HFF-Myc (cell line): Measurements from ENCODE around the gene MNS1.
"Not testable (repeated sequence)": the region's sequence is repeated elsewhere in the genome, so short reads cannot be mapped to it uniquely, and the experiment has no call there.

Source experiments
- DNase-seq: peaks from one replicate; pipeline ENCODE4 v3.0.0-alpha.2; 2011; ENCODE audit warnings: low read depth; ENCODE audit errors: extremely low read depth
- H3K4me3 ChIP-seq: replicated peaks from 2 replicates; pipeline ENCODE4 v1.5.1; 2011; ENCODE audit warnings: low read depth, mild to moderate bottlenecking, control low read depth, low read length
- TF ChIP-seq, protein P1 (sequence below): IDR thresholded peaks from 2 replicates; pipeline ENCODE4 v1.5.1; 2012; ENCODE audit warnings: mild to moderate bottlenecking, low read depth, low read length, control low read depth; ENCODE audit errors: missing control alignments

The MNS1 gene

DNA sequence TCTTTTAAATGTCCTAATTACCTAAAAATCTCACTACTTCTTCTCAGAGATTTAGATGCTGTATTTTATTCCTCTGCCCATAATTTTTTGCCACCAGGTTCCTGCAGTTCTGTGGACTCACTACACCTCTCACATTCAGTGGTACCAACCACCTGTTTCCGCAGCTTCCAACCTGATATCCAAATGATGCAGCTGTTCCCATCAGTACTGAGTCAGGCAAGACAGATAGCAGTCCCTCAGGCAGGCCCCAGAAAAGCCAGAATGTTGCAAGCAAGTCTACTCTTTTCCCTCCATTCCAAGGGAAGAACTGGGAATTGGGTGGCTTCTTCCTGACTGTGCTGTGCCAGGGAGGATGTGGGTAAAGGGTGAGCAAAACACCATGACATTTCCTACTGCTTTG lies 39.0 kb downstream of the MNS1 start:
- TF ChIP-seq, protein P1, sequence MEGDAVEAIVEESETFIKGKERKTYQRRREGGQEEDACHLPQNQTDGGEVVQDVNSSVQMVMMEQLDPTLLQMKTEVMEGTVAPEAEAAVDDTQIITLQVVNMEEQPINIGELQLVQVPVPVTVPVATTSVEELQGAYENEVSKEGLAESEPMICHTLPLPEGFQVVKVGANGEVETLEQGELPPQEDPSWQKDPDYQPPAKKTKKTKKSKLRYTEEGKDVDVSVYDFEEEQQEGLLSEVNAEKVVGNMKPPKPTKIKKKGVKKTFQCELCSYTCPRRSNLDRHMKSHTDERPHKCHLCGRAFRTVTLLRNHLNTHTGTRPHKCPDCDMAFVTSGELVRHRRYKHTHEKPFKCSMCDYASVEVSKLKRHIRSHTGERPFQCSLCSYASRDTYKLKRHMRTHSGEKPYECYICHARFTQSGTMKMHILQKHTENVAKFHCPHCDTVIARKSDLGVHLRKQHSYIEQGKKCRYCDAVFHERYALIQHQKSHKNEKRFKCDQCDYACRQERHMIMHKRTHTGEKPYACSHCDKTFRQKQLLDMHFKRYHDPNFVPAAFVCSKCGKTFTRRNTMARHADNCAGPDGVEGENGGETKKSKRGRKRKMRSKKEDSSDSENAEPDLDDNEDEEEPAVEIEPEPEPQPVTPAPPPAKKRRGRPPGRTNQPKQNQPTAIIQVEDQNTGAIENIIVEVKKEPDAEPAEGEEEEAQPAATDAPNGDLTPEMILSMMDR, result no peak
- no peak for DNase-seq
- H3K4me3 ChIP-seq, result no peak overlapping the region

DNA sequence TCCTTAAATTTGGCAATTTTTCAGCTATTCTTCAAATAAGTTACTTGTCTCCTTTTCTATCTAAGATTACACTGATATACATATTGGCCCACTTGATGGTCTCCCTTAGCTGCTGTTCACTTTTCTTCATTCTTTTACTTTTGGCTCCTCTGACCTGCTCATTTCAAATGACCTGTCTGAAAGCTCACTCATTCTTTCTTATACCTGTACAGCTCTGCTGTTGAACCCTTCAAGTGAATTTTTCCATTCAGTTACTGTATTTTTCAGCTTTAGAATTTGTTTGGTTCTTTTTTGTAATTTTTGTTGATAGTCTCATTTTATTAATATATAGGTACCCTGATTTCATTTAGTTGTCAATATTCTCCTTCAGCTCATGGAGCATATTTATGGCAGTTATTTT lies 39.7 kb downstream of the MNS1 start:
- DNase-seq, result no peak
- TF ChIP-seq, protein P1, result no peak
- no peak overlapping the region for H3K4me3 ChIP-seq

DNA sequence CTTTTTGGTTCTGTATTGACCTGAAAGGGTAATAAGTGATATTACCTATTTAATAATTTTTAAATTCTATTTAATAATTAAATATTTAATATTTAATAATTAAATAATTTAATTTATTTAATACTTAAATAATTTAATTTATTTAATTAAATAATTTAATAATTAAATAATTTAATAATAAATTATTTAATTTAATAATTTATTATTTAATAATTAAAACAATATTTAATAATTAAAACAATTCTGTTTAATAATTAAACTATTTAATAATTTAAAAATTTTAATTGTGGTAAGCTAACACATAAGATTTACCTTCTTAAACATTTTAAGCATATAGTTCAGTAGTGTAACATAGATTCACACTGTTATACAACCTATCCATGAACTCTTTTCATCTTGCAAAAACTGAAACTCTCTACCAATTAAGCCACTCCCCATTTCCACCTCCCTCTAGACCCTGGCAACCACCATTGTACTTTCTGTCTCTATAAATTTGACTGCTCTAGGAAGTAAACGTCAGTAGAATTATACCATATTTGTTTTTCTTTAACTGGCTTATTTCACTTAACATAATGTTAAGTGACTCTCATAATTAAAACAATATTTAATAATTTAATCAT lies 51.7 kb downstream of the MNS1 start:
- DNase-seq, H3K4me3 ChIP-seq: not testable (repeated sequence)

DNA sequence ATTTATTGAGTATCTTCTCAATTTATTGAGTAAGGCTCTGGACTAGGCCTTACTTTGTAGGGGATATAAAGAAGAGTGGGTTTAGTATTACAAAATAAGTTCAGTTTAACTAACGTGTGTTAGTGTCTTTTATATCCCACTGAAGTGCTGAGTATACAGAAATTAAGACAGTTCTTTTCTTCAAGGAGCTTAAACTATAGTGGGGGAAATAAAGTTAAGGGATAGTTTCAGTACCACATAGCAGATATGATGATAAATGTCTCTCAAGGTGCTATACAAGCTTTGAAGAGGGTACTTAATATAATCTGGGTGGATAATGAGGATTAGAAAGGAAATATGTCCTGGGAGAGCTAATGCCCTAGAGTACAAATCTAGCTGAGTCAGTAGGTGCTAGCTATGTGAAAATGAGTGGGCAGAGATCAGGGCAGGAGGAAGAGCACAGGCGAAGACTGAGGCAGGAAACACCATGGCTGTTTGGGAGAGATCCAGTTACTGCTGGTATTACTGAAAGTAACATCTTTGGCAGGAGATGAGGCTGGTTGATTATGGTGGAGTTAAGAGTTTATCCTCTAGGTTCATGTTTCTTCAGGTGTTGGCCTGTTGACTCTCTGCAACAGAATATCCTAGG lies 53.7 kb downstream of the MNS1 start:
- H3K4me3 ChIP-seq, result no peak overlapping the region
- peak; percentile 9 for DNase-seq
- TF ChIP-seq, protein P1, result no peak

DNA sequence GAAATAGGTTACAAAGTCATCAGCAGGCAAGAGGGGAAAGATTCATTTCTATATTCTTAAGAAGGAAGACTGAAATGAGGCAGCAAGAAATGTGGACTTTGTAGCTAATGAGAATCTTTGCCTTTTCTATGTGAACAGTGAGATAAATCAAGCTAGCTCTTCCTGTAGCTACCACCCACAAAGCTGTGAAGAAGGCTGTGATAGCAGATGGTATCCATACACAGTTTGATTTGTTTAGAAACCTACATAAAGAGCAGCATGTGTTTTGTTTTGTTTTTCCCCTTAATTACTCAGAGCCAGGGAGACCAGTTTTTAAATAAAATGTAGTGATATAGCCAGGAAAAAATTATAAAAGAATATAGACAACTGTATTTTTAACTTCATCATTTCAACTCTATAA lies 54.2 kb downstream of the MNS1 start:
- TF ChIP-seq, protein P1, result no peak
- no peak overlapping the region for H3K4me3 ChIP-seq
- DNase-seq, result no peak

DNA sequence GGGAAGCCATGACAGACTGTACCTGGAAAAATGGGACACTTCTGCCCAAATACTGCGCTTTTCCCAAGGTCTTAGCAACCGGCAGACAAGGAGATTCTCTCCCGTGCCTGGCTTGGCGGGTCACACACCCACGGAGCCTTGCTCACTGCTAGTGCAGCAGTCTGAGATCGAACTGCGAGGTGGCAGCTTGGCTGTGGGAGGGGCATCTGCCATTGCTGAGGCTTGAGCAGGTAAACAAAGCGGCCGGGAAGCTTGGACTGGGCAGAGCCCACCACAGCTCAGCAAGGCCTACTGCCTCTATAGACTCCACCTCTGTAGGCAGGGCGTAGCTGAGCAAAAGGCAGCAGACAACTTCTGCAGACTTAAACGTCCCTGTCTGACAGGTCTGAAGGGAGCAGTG lies 65.7 kb downstream of the MNS1 start:
- H3K4me3 ChIP-seq, DNase-seq: not testable (repeated sequence)

DNA sequence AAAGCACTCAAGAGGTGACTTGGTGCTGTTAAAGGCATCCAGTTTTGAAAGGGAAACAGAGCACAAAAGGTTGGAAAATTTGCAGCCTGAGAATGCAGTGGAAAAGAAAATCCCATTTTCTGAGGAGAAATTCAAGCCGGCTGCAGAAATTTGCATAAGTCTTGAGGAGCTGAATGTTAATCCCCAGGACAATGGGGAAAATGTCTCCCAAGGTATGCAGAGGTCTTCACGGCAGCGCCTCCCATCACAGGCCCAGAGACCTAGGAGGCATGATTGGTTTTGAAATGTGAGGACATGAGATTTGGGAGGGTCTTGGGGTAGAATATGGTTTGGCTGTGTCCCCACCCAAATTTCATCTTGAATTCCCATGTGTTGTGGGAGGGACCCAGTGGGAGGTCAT lies 67.6 kb downstream of the MNS1 start:
- not testable (repeated sequence) for H3K4me3 ChIP-seq, DNase-seq

DNA sequence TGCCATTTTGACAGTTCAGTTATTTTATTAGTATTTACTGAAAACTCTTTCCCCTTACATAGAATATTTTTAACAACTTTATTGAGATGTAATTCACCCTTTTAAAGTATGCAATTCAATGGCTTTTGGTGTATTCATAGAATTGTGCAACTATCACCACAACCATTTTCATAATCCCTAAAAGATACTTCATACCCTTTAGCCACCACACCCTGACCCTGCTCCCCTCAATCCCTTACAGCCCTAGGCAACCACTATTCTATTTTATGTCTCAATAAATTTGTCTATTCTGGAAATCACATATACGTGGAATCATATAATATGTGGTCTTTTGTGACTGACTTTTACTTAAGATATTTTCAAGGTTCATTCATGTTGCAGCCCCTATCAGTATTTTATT lies 70.0 kb downstream of the MNS1 start:
- TF ChIP-seq, protein P1, result no peak
- no peak overlapping the region for H3K4me3 ChIP-seq
- DNase-seq, result no peak
